MCF 10A (cell line): ENCODE measurements around the gene IL9R. TPM values are rescaled to one million over a fixed set of nuclear protein-coding genes. Genes with fewer than 3 reads are reported as not detected.
A peak's percentile ranks its signal among the peaks of the same experiment; 100 is the strongest.
"Not testable (repeated sequence)": the region's sequence is repeated elsewhere in the genome, so short reads cannot be mapped to it uniquely, and the experiment has no call there.

Source experiments
- BruUV-seq: library from RNA; stranded (reverse); fragments of 400-500 nt; replicated peaks from 2 replicates; lab custom pipeline; 2021; lab: Mats Ljungman, UMichigan
- CTCF ChIA-PET: fragments of 300-600 bp; sonication (Branson Sonifier 250); formaldehyde crosslinking; extraction: SDS; loops from one replicate; lab custom pipeline; 2021; ENCODE audit warnings: antibody characterized with exemption, inconsistent platforms; lab: Yijun Ruan, JAX
- POLR2A ChIA-PET: fragments of 300-600, 350-650 bp; sonication (Branson Sonifier 250); formaldehyde crosslinking; extraction: SDS; loops from one replicate; lab custom pipeline; 2020; ENCODE audit warnings: antibody characterized with exemption, inconsistent platforms; lab: Yijun Ruan, JAX
- DNase-seq: peaks from one replicate; pipeline ENCODE4 v3.0.0-alpha.2; 2018; ENCODE audit not compliant: unreplicated experiment
- H3K27ac Mint-ChIP-seq: one replicate; pipeline ENCODE4 v1.8.0; 2022; ENCODE audit warnings: mild to moderate bottlenecking, low read depth, mixed read lengths; ENCODE audit not compliant: unreplicated experiment
- H3K27me3 Mint-ChIP-seq: one replicate; pipeline ENCODE4 v1.8.0; 2022; ENCODE audit warnings: mixed read lengths; ENCODE audit not compliant: insufficient read depth, unreplicated experiment
- H3K36me3 Mint-ChIP-seq: one replicate; pipeline ENCODE4 v1.8.0; 2022; ENCODE audit warnings: mild to moderate bottlenecking, moderate library complexity, mixed read lengths; ENCODE audit not compliant: insufficient read depth, unreplicated experiment
- H3K4me1 Mint-ChIP-seq: one replicate; pipeline ENCODE4 v1.8.0; 2022; ENCODE audit warnings: mixed read lengths; ENCODE audit not compliant: insufficient read depth, unreplicated experiment
- H3K4me3 Mint-ChIP-seq: one replicate; pipeline ENCODE4 v1.8.0; 2022; ENCODE audit warnings: mild to moderate bottlenecking, moderate library complexity, mixed read lengths; ENCODE audit not compliant: unreplicated experiment
- H3K9me3 Mint-ChIP-seq: one replicate; pipeline ENCODE4 v1.8.0; 2022; ENCODE audit warnings: mixed read lengths; ENCODE audit not compliant: unreplicated experiment
- intact Hi-C: fragments of 100-400 bp; cut with micrococcal nuclease; formaldehyde crosslinking; loops from 2 replicates; pipeline ENCODE4 v1.14.1; 2022
- total RNA-seq: library from RNA; stranded (reverse); gene quantifications from 2 replicates; pipeline ENCODE4 v1.2.3, GENCODE V29; 2022
- TF ChIP-seq, protein P1 (sequence below): fragments of 200-600 bp; IDR thresholded peaks from one replicate; pipeline ENCODE4 v1.8.0; 2022; ENCODE audit warnings: antibody characterized with exemption, mild to moderate bottlenecking; ENCODE audit not compliant: unreplicated experiment

IL9R gene
- total RNA-seq, 1 experiment from 2014 or later: 0.23 TPM

GRCh38 chrX:155998116-155998515 lies 620 bp downstream of the IL9R start:
- intact Hi-C loops: no loop called here

DNA sequence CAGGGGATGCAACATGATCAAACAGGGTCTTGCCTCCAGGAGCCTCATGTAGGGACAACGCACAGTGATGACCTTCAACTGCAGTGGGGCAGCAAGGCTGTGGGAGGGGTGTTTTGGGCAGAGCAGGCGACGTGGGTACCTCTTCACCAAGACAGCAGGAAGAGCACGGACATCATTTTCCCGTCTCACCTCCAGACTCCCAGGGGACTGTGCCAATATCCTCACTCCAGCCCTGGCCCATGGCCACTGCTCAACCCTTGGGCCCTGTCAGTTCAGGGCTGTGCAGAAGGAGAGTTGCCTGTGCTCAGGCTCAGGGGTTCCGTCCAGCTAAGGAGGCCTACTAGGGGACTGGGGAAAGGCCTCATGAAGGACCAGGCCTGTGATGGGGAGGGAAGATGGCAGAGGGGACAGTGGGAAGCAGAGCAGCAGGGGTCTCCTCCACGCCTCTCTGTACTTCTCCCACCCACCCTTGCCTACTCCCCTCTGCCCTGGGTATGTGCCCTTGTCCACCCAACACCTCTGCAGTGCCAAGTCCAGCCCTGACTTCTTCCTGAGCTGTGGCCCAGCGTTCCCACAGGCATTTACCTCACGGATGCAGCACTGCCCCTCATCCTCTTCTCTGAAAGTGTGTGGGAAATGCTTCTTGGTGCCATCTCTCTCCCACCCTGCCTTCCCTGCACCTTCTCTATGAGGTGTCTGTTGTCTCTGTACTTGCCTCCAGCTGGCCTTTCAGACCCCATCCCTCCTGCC lies 1.4 kb downstream of the IL9R start:
- no peaks in the 10 kb centered on the region for H3K27me3 Mint-ChIP-seq
- H3K9me3 Mint-ChIP-seq: no peaks in the 10 kb centered on the region
- BruUV-seq: no TSS peak
- TF ChIP-seq, protein P1, sequence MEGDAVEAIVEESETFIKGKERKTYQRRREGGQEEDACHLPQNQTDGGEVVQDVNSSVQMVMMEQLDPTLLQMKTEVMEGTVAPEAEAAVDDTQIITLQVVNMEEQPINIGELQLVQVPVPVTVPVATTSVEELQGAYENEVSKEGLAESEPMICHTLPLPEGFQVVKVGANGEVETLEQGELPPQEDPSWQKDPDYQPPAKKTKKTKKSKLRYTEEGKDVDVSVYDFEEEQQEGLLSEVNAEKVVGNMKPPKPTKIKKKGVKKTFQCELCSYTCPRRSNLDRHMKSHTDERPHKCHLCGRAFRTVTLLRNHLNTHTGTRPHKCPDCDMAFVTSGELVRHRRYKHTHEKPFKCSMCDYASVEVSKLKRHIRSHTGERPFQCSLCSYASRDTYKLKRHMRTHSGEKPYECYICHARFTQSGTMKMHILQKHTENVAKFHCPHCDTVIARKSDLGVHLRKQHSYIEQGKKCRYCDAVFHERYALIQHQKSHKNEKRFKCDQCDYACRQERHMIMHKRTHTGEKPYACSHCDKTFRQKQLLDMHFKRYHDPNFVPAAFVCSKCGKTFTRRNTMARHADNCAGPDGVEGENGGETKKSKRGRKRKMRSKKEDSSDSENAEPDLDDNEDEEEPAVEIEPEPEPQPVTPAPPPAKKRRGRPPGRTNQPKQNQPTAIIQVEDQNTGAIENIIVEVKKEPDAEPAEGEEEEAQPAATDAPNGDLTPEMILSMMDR: no peak
- CTCF ChIA-PET: no interaction called here
- intact Hi-C loops: no loop called here
- peak overlapping the region; percentile 42 for H3K27ac Mint-ChIP-seq
- POLR2A ChIA-PET: no interaction called here
- H3K4me1 Mint-ChIP-seq: peaks cover 8% of the 10 kb centered on the region
- H3K4me3 Mint-ChIP-seq: no peak overlapping the region
- DNase-seq: no peak
- H3K36me3 Mint-ChIP-seq: no peaks in the 10 kb centered on the region

More at GRCh38 chrX:155998116-155998515, 620 bp downstream of the IL9R start:
- no peak overlapping the region for H3K4me3 Mint-ChIP-seq
- DNase-seq: no peak
- peaks cover 6% of the 10 kb centered on the region for H3K4me1 Mint-ChIP-seq
- POLR2A ChIA-PET: no interaction called here
- no peaks in the 10 kb centered on the region for H3K36me3 Mint-ChIP-seq
- BruUV-seq: no TSS peak
- TF ChIP-seq, protein P1: no peak
- no peaks in the 10 kb centered on the region for H3K27me3 Mint-ChIP-seq
- H3K9me3 Mint-ChIP-seq: no peaks in the 10 kb centered on the region
- CTCF ChIA-PET: no interaction called here
- no peak overlapping the region for H3K27ac Mint-ChIP-seq

DNA sequence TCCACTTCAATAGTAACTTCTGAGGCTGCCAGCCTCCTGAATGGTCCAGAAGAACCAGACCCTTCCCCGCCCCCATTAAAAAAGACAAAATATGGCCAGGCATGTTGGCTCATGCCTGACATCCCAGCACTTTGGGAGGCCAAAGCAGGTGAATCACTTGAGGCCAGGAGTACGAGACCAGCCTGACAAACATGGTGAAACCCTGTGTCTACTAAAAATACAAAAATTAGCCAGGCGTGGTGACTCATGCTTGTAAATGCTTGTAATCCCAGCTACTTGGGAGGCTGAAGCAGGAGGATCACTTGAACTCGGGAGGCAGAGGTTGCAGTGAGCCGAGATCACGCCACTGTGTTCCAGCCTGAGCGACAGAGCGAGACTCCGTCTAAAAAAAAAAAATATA lies 2.3 kb downstream of the IL9R start:
- DNase-seq: peak; percentile 51
- not testable (repeated sequence) for BruUV-seq

GRCh38 chrX:156000361-156000926 lies 2.9 kb downstream of the IL9R start:
- no peaks in the 10 kb centered on the region for H3K27me3 Mint-ChIP-seq
- ChIA-PET CTCF (no interaction called here), POLR2A (no interaction called here)
- TF ChIP-seq, protein P1: no peak
- DNase-seq: no peak
- peaks cover 8% of the 10 kb centered on the region for H3K4me1 Mint-ChIP-seq
- no peak overlapping the region for H3K27ac Mint-ChIP-seq
- intact Hi-C loops: no loop called here
- H3K4me3 Mint-ChIP-seq: no peak overlapping the region
- H3K36me3 Mint-ChIP-seq: no peaks in the 10 kb centered on the region
- no peaks in the 10 kb centered on the region for H3K9me3 Mint-ChIP-seq
- no TSS peak for BruUV-seq

More for the DNA sequence above, 2.3 kb downstream of the IL9R start:
- H3K4me1 Mint-ChIP-seq, H3K27me3 Mint-ChIP-seq, H3K4me3 Mint-ChIP-seq, POLR2A ChIA-PET, H3K9me3 Mint-ChIP-seq, intact Hi-C loops, CTCF ChIA-PET, H3K36me3 Mint-ChIP-seq: not testable (repeated sequence)
- peak overlapping the region; percentile 42 for H3K27ac Mint-ChIP-seq
